GM18951 (cell line): ENCODE data around the gene ETS1.
"Not testable (repeated sequence)": the region's sequence is repeated elsewhere in the genome, so short reads cannot be mapped to it uniquely, and the experiment has no call there.

Source experiments
- POLR2A ChIP-seq: IDR thresholded peaks from 4 replicates; pipeline ENCODE4 v1.6.1; 2011; ENCODE audit warnings: mild to moderate bottlenecking; ENCODE audit not compliant: insufficient read length, insufficient read depth; ENCODE audit errors: extremely low read depth
- in situ Hi-C: fragments of 300-500 bp; cut with MboI; formaldehyde crosslinking; loops from one replicate; pipeline ENCODE4 v1.12.0; 2022; ENCODE audit warnings: low sequenced_read_pairs, mixed read lengths, inconsistent platforms; ENCODE audit not compliant: unreplicated experiment

ETS1 gene

DNA sequence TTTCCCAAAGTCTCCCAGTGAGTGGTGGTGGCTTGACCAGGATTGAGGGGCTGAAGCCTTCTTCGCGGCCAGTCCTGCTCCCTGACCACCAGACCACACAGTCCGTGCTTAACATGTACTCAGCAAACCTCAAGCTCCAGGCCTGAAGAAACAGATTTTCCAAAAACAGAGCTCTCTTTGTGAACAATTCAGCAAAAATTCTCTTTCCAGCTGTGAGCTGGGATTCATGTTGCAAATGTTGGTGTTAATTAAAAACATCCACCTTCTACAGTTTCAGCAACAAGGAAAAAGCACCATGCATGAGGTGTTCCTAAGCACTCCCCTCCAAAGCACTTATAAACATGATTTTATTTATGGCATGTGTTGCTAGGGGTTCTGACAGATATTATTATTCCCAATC is 129.5 kb downstream of the ETS1 start:
- in situ Hi-C loops = no loop called here
- TF ChIP-seq POLR2A = no peak

DNA sequence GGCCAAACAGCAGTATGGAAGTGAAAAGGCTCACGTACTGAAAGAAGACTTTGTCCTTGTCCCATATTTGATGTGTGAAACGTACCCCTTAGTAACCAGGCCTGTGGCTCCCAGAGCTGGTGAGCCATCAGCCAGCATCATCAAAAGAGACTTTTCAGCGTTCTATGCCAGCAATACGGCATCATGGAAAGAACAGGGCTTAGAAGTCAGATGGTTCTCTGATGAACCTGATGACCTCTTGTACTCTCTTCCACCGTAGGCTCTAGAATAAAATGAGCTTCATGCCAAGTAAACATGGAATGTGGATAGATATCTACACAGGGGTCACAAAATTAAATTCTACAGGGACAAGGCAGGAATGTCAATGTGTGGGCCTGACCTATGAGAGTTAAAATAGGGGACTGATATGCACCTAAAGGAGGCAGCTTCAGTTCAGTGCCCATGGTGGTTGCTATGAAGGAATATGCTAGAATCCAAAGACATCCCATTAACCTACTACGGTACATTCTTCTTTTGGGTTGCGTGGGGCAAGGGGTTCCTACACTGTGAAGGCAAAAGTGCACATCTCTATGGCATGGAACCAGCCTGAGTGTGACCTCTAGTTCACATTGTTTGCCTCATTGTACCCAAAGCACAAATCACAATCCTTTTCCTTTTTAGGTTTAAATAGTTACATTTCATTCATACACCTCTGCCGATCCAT is 130.6 kb downstream of the ETS1 start:
- TF ChIP-seq POLR2A = peak; percentile 30
- in situ Hi-C loops = no loop called here

GRCh38 chr11:128455766-128456165 is 131.6 kb downstream of the ETS1 start:
- peak; percentile 4 for TF ChIP-seq POLR2A
- in situ Hi-C loops = no loop called here

DNA sequence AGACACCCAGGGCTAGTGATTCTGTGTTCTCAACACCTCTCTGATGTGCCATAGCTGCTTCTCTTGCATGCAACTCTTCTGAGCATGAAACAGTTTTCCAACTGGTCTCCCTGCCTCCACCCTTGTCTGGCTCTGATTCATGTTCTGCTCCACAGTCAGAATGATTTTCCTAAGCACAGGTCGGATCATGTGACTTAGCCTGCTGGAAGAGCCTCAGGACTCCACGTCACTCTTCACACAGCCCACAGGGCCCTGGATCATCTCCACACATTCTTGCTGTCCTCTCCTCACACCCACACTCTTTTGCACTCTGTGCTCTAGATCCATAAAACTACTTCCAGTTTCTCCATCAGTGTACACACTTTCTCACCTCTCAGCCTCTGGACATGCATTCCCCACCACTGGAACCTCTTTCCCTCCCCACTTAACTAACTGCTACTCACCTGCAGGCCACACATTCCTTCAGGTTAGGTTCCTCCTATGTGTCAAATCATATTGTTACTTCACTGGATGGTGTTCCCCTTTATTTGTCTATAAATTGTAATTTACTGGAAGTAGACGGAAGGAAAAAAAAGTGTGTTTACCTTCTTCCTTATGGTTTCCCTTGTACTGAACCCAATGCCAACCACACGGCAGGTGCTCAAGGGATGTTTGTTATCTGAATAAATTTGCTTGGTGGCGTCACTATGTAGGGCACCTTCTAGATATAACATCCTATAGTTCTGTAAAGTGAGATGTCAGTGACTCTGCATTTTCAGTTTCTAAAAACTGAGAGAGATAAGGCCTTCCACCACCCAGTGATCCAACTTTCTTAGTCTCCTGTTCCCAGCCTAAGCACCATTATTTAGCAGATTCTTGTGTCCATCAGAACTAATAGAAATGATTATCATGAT is 133.7 kb downstream of the ETS1 start:
- in situ Hi-C loops = no loop called here
- peak; percentile 16 for TF ChIP-seq POLR2A

GRCh38 chr11:128451652-128452470 is 135.5 kb downstream of the ETS1 start:
- TF ChIP-seq POLR2A = no peak
- in situ Hi-C loops = no loop called here

GRCh38 chr11:128450882-128451651 is 136.3 kb downstream of the ETS1 start:
- in situ Hi-C loops = no loop called here
- no peak for TF ChIP-seq POLR2A

GRCh38 chr11:128450425-128450824 is 136.9 kb downstream of the ETS1 start:
- in situ Hi-C loops = not testable (repeated sequence)

- no peak for TF ChIP-seq POLR2A
- in situ Hi-C loops = no loop called here
Observed at GRCh38 chr11:128448981-128449713, 138.2 kb downstream of the ETS1 start.

GRCh38 chr11:128448200-128448886 is 139.0 kb downstream of the ETS1 start:
- TF ChIP-seq POLR2A = no peak
- in situ Hi-C loops = no loop called here

DNA sequence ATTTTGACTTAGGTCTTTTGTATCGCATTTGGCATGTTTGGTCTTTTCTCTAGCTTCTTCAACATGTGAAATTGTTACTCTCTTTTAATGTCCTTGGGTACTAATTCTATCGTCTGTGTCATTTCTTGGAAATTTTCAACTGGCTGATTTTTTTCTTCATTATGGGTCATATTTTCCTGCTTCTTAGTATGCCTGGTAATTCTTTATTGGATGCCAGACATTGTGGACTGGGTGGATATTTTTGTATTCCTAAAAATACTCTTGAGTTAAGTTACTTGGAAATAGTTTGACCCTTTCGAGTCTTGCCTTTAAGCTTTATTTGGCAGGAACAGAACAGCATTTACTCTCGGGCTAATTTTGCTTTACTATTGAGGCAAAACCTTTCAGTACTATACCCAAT is 140.1 kb downstream of the ETS1 start:
- no peak for TF ChIP-seq POLR2A
- in situ Hi-C loops = no loop called here

- in situ Hi-C loops = not testable (repeated sequence)
Observed at GRCh38 chr11:128445921-128446320, 141.4 kb downstream of the ETS1 start.

DNA sequence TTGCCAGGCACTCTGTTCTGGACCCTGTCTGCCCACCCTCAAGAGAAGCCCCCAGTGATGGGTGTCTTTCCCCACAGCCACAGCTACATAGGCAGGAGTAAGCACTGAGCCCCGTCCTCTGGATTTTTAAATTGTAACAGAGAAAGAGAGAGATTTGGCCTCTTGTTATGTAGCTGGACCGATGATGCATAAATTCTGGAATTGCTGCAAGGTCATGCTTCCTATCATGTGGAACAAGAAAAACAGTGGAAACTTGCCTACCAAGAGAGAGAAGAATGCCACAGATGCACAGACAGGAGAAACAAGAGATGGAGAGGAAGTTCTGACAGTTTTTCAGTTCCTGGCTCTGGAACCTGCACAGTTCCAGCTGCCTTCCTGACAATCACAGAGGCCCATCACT is 150.2 kb downstream of the ETS1 start:
- in situ Hi-C loops = no loop called here
- no peak for TF ChIP-seq POLR2A

DNA sequence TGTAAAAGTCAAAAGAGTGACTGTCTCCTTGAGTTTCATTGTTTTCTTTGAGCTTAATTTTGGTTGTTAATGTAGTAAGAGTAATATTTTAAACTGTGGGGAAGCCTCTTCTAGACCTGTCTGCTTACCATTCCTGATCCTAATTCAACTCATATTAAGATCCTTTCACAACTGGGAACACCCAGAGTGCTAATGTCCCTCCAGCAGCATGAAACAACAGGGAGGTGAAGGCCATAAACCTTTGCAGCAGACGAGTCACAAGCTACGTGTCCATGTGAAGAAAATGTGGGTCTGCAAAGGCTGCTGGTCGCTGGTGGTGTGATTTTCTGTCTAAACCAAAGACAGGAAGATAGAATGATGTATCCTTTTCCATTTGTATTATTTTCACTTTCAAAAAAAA is 152.5 kb downstream of the ETS1 start:
- in situ Hi-C loops = no loop called here
- TF ChIP-seq POLR2A = no peak
